HEK293 (cell line): Measurements from ENCODE around the gene SLC27A2.

Experiments used
- KLF1 ChIP-seq: fragments of 450-650 bp; formaldehyde crosslinking; IDR thresholded peaks from 2 replicates; pipeline ENCODE4 v1.5.1; 2016; ENCODE audit warnings: missing biosample characterization, missing genetic modification characterization
- KLF8 ChIP-seq: fragments of 450-650 bp; formaldehyde crosslinking; IDR thresholded peaks from 2 replicates; pipeline ENCODE4 v1.5.1; 2016; ENCODE audit warnings: missing biosample characterization, missing genetic modification characterization
- REPIN1 ChIP-seq: fragments of 450-650 bp; formaldehyde crosslinking; IDR thresholded peaks from 2 replicates; pipeline ENCODE4 v1.5.1; 2017; ENCODE audit warnings: missing biosample characterization, missing genetic modification characterization, low read depth
- SP7 ChIP-seq: fragments of 450-650 bp; formaldehyde crosslinking; IDR thresholded peaks from 2 replicates; pipeline ENCODE4 v1.5.1; 2016; ENCODE audit warnings: missing biosample characterization, missing genetic modification characterization
- ZBTB8A ChIP-seq: fragments of 450-650 bp; formaldehyde crosslinking; IDR thresholded peaks from 2 replicates; pipeline ENCODE4 v1.5.1; 2016; ENCODE audit warnings: missing biosample characterization, missing genetic modification characterization
- ZNF274 ChIP-seq, 2 experiments: fragments of 200-500 bp in 1 of 2; fragments of 450-650 bp in 1 of 2; sonication (Bioruptor generic) in 1 of 2; formaldehyde crosslinking in 1 of 2; IDR thresholded peaks; 2 replicates each; pipeline versions ENCODE4 v1.5.1 to v1.6.1; 2014 to 2016; ENCODE audit warnings: borderline replicate concordance in 1 of 2, inconsistent platforms in 1 of 2, low read length in 1 of 2, missing biosample characterization in 1 of 2, missing genetic modification characterization in 1 of 2
- ZNF354C ChIP-seq: fragments of 450-650 bp; formaldehyde crosslinking; IDR thresholded peaks from 2 replicates; pipeline ENCODE4 v1.5.1; 2016; ENCODE audit warnings: missing biosample characterization, missing genetic modification characterization, low read depth, borderline replicate concordance
- ZNF37A ChIP-seq: fragments of 450-650 bp; IDR thresholded peaks from 2 replicates; pipeline ENCODE4 v1.5.1; 2018; ENCODE audit warnings: missing biosample characterization, missing genetic modification characterization
- ZNF394 ChIP-seq: fragments of 450-650 bp; formaldehyde crosslinking; IDR thresholded peaks from 2 replicates; pipeline ENCODE4 v1.5.1; 2016; ENCODE audit warnings: missing biosample characterization, missing genetic modification characterization, mild to moderate bottlenecking, moderate library complexity, borderline replicate concordance
- ZNF404 ChIP-seq: fragments of 450-650 bp; formaldehyde crosslinking; IDR thresholded peaks from 2 replicates; pipeline ENCODE4 v1.5.1; 2017; ENCODE audit warnings: missing biosample characterization, missing genetic modification characterization
- ZNF560 ChIP-seq: fragments of 450-650 bp; formaldehyde crosslinking; IDR thresholded peaks from 2 replicates; pipeline ENCODE4 v1.5.1; 2017; ENCODE audit warnings: missing biosample characterization, missing genetic modification characterization, borderline replicate concordance
- ZNF596 ChIP-seq: fragments of 450-650 bp; IDR thresholded peaks from 2 replicates; pipeline ENCODE4 v1.5.0; 2018; ENCODE audit warnings: missing biosample characterization, mild to moderate bottlenecking, missing genetic modification characterization, moderate library complexity
- ZNF624 ChIP-seq: fragments of 450-650 bp; formaldehyde crosslinking; IDR thresholded peaks from 2 replicates; pipeline ENCODE4 v1.5.1; 2017; ENCODE audit warnings: missing biosample characterization, missing genetic modification characterization
- ZNF626 ChIP-seq: fragments of 450-650 bp; sonication (Bioruptor Pico); formaldehyde crosslinking; IDR thresholded peaks from 2 replicates; pipeline ENCODE4 v1.5.1; 2018; ENCODE audit warnings: missing biosample characterization, missing genetic modification characterization, inconsistent platforms
- ZNF76 ChIP-seq: fragments of 450-650 bp; formaldehyde crosslinking; IDR thresholded peaks from 2 replicates; pipeline ENCODE4; 2016; ENCODE audit warnings: low read depth, missing biosample characterization, missing genetic modification characterization, borderline replicate concordance
- ZNF791 ChIP-seq: fragments of 450-650 bp; formaldehyde crosslinking; IDR thresholded peaks from 2 replicates; pipeline ENCODE4 v1.5.1; 2016; ENCODE audit warnings: missing biosample characterization, missing genetic modification characterization
- ZSCAN23 ChIP-seq: fragments of 450-650 bp; formaldehyde crosslinking; IDR thresholded peaks from 2 replicates; pipeline ENCODE4 v1.5.1; 2016; ENCODE audit warnings: missing biosample characterization, missing genetic modification characterization
- TF ChIP-seq, protein P1 (sequence below): fragments of 450-650 bp; formaldehyde crosslinking; IDR thresholded peaks from 2 replicates; pipeline ENCODE4 v1.5.1; 2016; ENCODE audit warnings: missing biosample characterization, missing genetic modification characterization
- TF ChIP-seq, protein P2 (sequence below): fragments of 450-650 bp; formaldehyde crosslinking; IDR thresholded peaks from 2 replicates; pipeline ENCODE4 v1.5.1; 2016; ENCODE audit warnings: missing biosample characterization, missing genetic modification characterization
- TF ChIP-seq, protein P3 (sequence below): fragments of 450-650 bp; IDR thresholded peaks from 2 replicates; pipeline ENCODE4 v1.5.1; 2018; ENCODE audit warnings: missing biosample characterization, mild to moderate bottlenecking, missing genetic modification characterization
- TF ChIP-seq, protein P4 (sequence below): fragments of 450-650 bp; formaldehyde crosslinking; IDR thresholded peaks from 2 replicates; pipeline ENCODE4 v1.5.1; 2016; ENCODE audit warnings: missing biosample characterization, missing genetic modification characterization
- TF ChIP-seq, protein P5 (sequence below): IDR thresholded peaks from 2 replicates; pipeline ENCODE4 v1.6.1; 2011; ENCODE audit warnings: mild to moderate bottlenecking, low read depth, low read length, borderline replicate concordance
- TF ChIP-seq, protein P6 (sequence below): fragments of 450-650 bp; formaldehyde crosslinking; IDR thresholded peaks from 2 replicates; pipeline ENCODE4 v1.5.1; 2016; ENCODE audit warnings: missing biosample characterization, missing genetic modification characterization
- TF ChIP-seq, protein P7 (sequence below): fragments of 450-650 bp; formaldehyde crosslinking; IDR thresholded peaks from 2 replicates; pipeline ENCODE4 v1.5.1; 2016; ENCODE audit warnings: missing biosample characterization, missing genetic modification characterization
- TF ChIP-seq, protein P8 (sequence below): fragments of 450-650 bp; formaldehyde crosslinking; IDR thresholded peaks from 2 replicates; pipeline ENCODE4 v1.5.1; 2016; ENCODE audit warnings: missing biosample characterization, missing genetic modification characterization

The SLC27A2 gene

DNA sequence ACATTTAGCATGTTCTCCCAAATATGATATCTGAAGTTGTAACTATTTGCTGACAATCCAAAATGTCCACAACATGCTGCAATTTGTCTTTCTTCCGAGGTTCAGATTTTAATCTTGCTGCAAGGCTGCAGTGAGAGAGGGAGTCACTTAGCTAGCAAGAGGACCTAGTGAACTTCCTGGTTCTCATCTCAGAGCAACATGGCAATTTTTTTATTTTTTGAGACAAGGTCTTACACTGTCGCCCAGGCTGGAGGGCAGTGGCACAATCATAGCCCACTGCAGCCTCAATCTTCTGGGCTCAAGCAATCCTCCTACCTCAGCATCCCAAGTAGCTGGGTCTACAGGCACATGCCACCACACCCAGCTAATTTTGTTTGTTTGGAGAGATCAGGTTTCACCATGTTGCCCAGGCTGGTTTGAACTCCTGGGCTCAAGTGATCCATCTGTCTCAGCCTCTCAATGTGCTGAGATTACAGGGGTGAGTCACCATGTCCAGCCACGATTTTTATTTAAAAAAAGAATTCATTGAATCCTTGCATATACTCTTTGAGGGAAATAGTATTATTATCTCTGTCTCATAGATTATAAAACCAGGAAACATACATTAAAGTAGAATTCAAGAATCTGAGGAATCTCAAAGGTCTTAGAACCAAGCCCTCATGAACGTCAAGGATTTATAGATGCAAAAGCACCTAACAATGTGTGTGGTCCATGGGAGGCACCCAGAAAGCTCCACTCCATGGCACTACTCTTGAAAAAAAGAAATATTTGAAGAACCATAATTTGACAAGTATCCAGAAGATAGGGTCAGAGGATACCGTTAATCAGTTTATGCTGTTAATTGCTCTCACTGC is 74.4 kb downstream of the SLC27A2 start (continued):
- TF ChIP-seq, protein P1, sequence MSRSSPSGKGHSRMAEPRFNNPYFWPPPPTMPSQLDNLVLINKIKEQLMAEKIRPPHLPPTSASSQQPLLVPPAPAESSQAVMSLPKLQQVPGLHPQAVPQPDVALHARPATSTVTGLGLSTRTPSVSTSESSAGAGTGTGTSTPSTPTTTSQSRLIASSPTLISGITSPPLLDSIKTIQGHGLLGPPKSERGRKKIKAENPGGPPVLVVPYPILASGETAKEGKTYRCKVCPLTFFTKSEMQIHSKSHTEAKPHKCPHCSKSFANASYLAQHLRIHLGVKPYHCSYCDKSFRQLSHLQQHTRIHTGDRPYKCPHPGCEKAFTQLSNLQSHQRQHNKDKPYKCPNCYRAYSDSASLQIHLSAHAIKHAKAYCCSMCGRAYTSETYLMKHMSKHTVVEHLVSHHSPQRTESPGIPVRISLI, result peak; percentile 37; the same call in 1 of the 2 replicates
- TF ChIP-seq ZNF404 (tag by site-specific recombination), result no peak
- no peak for TF ChIP-seq ZSCAN23 (tag by site-specific recombination)
- TF ChIP-seq ZNF626 (tag by site-specific recombination), result no peak
- no peak for TF ChIP-seq ZNF560 (tag by site-specific recombination)
- TF ChIP-seq, protein P2, sequence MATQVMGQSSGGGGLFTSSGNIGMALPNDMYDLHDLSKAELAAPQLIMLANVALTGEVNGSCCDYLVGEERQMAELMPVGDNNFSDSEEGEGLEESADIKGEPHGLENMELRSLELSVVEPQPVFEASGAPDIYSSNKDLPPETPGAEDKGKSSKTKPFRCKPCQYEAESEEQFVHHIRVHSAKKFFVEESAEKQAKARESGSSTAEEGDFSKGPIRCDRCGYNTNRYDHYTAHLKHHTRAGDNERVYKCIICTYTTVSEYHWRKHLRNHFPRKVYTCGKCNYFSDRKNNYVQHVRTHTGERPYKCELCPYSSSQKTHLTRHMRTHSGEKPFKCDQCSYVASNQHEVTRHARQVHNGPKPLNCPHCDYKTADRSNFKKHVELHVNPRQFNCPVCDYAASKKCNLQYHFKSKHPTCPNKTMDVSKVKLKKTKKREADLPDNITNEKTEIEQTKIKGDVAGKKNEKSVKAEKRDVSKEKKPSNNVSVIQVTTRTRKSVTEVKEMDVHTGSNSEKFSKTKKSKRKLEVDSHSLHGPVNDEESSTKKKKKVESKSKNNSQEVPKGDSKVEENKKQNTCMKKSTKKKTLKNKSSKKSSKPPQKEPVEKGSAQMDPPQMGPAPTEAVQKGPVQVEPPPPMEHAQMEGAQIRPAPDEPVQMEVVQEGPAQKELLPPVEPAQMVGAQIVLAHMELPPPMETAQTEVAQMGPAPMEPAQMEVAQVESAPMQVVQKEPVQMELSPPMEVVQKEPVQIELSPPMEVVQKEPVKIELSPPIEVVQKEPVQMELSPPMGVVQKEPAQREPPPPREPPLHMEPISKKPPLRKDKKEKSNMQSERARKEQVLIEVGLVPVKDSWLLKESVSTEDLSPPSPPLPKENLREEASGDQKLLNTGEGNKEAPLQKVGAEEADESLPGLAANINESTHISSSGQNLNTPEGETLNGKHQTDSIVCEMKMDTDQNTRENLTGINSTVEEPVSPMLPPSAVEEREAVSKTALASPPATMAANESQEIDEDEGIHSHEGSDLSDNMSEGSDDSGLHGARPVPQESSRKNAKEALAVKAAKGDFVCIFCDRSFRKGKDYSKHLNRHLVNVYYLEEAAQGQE (tag by site-specific recombination), result no peak
- TF ChIP-seq ZNF624 (tag by site-specific recombination), result no peak
- TF ChIP-seq ZNF37A (tag by site-specific recombination), result no peak
- TF ChIP-seq, protein P3, sequence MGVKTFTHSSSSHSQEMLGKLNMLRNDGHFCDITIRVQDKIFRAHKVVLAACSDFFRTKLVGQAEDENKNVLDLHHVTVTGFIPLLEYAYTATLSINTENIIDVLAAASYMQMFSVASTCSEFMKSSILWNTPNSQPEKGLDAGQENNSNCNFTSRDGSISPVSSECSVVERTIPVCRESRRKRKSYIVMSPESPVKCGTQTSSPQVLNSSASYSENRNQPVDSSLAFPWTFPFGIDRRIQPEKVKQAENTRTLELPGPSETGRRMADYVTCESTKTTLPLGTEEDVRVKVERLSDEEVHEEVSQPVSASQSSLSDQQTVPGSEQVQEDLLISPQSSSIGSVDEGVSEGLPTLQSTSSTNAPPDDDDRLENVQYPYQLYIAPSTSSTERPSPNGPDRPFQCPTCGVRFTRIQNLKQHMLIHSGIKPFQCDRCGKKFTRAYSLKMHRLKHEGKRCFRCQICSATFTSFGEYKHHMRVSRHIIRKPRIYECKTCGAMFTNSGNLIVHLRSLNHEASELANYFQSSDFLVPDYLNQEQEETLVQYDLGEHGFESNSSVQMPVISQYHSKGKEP (tag by site-specific recombination), result no peak
- TF ChIP-seq, protein P4, sequence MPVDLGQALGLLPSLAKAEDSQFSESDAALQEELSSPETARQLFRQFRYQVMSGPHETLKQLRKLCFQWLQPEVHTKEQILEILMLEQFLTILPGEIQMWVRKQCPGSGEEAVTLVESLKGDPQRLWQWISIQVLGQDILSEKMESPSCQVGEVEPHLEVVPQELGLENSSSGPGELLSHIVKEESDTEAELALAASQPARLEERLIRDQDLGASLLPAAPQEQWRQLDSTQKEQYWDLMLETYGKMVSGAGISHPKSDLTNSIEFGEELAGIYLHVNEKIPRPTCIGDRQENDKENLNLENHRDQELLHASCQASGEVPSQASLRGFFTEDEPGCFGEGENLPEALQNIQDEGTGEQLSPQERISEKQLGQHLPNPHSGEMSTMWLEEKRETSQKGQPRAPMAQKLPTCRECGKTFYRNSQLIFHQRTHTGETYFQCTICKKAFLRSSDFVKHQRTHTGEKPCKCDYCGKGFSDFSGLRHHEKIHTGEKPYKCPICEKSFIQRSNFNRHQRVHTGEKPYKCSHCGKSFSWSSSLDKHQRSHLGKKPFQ (tag by site-specific recombination), result no peak
- TF ChIP-seq, protein P5, sequence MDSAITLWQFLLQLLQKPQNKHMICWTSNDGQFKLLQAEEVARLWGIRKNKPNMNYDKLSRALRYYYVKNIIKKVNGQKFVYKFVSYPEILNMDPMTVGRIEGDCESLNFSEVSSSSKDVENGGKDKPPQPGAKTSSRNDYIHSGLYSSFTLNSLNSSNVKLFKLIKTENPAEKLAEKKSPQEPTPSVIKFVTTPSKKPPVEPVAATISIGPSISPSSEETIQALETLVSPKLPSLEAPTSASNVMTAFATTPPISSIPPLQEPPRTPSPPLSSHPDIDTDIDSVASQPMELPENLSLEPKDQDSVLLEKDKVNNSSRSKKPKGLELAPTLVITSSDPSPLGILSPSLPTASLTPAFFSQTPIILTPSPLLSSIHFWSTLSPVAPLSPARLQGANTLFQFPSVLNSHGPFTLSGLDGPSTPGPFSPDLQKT, result no peak
- no peak for TF ChIP-seq ZNF354C (tag by site-specific recombination)
- TF ChIP-seq, protein P6, sequence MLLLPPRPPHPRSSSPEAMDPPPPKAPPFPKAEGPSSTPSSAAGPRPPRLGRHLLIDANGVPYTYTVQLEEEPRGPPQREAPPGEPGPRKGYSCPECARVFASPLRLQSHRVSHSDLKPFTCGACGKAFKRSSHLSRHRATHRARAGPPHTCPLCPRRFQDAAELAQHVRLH (tag by site-specific recombination), result no peak
- TF ChIP-seq KLF8, result 0 out of 2 replicates have a peak, but pooled peaks have one; percentile 35
- peak; percentile 78 for TF ChIP-seq KLF1
- no peak for TF ChIP-seq REPIN1 (tag by site-specific recombination)
- no peak for TF ChIP-seq ZNF76
- TF ChIP-seq, protein P7, sequence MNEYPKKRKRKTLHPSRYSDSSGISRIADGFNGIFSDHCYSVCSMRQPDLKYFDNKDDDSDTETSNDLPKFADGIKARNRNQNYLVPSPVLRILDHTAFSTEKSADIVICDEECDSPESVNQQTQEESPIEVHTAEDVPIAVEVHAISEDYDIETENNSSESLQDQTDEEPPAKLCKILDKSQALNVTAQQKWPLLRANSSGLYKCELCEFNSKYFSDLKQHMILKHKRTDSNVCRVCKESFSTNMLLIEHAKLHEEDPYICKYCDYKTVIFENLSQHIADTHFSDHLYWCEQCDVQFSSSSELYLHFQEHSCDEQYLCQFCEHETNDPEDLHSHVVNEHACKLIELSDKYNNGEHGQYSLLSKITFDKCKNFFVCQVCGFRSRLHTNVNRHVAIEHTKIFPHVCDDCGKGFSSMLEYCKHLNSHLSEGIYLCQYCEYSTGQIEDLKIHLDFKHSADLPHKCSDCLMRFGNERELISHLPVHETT (tag by site-specific recombination), result no peak
- TF ChIP-seq, protein P8, sequence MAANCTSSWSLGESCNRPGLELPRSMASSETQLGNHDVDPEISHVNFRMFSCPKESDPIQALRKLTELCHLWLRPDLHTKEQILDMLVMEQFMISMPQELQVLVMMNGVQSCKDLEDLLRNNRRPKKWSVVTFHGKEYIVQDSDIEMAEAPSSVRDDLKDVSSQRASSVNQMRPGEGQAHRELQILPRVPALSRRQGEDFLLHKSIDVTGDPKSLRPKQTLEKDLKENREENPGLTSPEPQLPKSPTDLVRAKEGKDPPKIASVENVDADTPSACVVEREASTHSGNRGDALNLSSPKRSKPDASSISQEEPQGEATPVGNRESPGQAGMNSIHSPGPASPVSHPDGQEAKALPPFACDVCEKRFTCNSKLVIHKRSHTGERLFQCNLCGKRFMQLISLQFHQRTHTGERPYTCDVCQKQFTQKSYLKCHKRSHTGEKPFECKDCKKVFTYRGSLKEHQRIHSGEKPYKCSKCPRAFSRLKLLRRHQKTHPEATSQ, result 0 out of 2 replicates have a peak, but pooled peaks have one; percentile 14
- no peak for TF ChIP-seq ZNF596 (tag by site-specific recombination)
- peak; percentile 52; the same call in 1 of the 2 replicates for TF ChIP-seq SP7
- TF ChIP-seq ZBTB8A (tag by site-specific recombination), result peak; percentile 31; the same call in 1 of the 2 replicates
- no peak for TF ChIP-seq ZNF791
- no peak for TF ChIP-seq ZNF274 (IDR thresholded peaks at IDR 0.05; ENCODE audit: low read length)
- no peak for TF ChIP-seq ZNF274 (tag by site-specific recombination; IDR thresholded peaks at IDR 0.05; ENCODE audit: borderline replicate concordance)
- no peak for TF ChIP-seq ZNF394 (tag by site-specific recombination)
